ENCODE data around the gene PAK4.
"Not testable (repeated sequence)": the region's sequence is repeated elsewhere in the genome, so short reads cannot be mapped to it uniquely, and the experiment has no call there.

The PAK4 gene

GRCh38 chr19:39125554-39126311, at the start of gene PAK4:
TSS of gene PAK4 (plus strand) at chr19:39125786. CDS start at chr19:39169554, 43,768 bp downstream.
- DNase-seq, result peak; percentile 65 to 99 (median 95)

- DNase-seq, result no peak
Measured at GRCh38 chr19:39077323-39077722, 48.3 kb upstream of the PAK4 start.

- DNase-seq, result peak in 33 of 56 donors; percentile 1 to 90 (median 46)
Measured at GRCh38 chr19:39078436-39079200, 47.0 kb upstream of the PAK4 start.

GRCh38 chr19:39080431-39080830, 45.2 kb upstream of the PAK4 start:
- DNase-seq, result no peak

GRCh38 chr19:39082167-39082566, 43.4 kb upstream of the PAK4 start:
- DNase-seq, result no peak

- DNase-seq, result peak in 21 of 56 donors; percentile 4 to 65 (median 24)
Measured at GRCh38 chr19:39082745-39083598, 42.6 kb upstream of the PAK4 start.

- DNase-seq, result peak in 1 of 56 donors; percentile 11
Measured at GRCh38 chr19:39083599-39083982, 42.0 kb upstream of the PAK4 start.

- peak in 13 of 56 donors; percentile 4 to 41 (median 21) for DNase-seq
Measured at GRCh38 chr19:39083983-39084731, 41.4 kb upstream of the PAK4 start, which contains the start of gene ACP7. TSS of gene ACP7 (plus strand) at chr19:39084368. CDS start at chr19:39085270, 902 bp downstream.

- DNase-seq, result no peak
Measured at GRCh38 chr19:39084732-39085080, 40.9 kb upstream of the PAK4 start.

- DNase-seq, result no peak
Measured at GRCh38 chr19:39085392-39085791, 40.2 kb upstream of the PAK4 start.

- no peak for DNase-seq
Measured at GRCh38 chr19:39086386-39086785, 39.2 kb upstream of the PAK4 start.

GRCh38 chr19:39087907-39088686, 37.5 kb upstream of the PAK4 start:
- DNase-seq, result no peak

GRCh38 chr19:39090016-39090415, 35.6 kb upstream of the PAK4 start:
- DNase-seq, result not testable (repeated sequence)

- no peak for DNase-seq
Measured at GRCh38 chr19:39090881-39091280, 34.7 kb upstream of the PAK4 start.

GRCh38 chr19:39095799-39096540, 29.6 kb upstream of the PAK4 start:
- DNase-seq, result not testable (repeated sequence)

- no peak for DNase-seq
Measured at GRCh38 chr19:39097299-39097698, 28.3 kb upstream of the PAK4 start.

- no peak for DNase-seq
Measured at GRCh38 chr19:39097721-39098120, 27.9 kb upstream of the PAK4 start.

GRCh38 chr19:39098365-39099269, 27.0 kb upstream of the PAK4 start:
- DNase-seq, result no peak

Data from amygdala (tissue), 56 donors.